Bronchial epithelial cell (primary cell): ENCODE data around the gene IRX4. TPM values are rescaled to one million over a fixed set of nuclear protein-coding genes. Genes with fewer than 3 reads are reported as not detected.

Experiments used
- DNase-seq: peaks from one replicate; pipeline ENCODE4 v3.0.0-alpha.2; 2010; ENCODE audit warnings: low read depth
- FAIRE-seq: peaks from 2 replicates; lab custom pipeline; 2011; peaks lifted over from hg19 to GRCh38; lab: Jason Lieb, UNC
- H3K27me3 ChIP-seq: 2 replicates; pipeline ENCODE4 v1.5.1; 2011; ENCODE audit warnings: low read length; ENCODE audit not compliant: control insufficient read depth, insufficient read depth
- H3K36me3 ChIP-seq: 2 replicates; pipeline ENCODE4 v1.5.1; 2011; ENCODE audit warnings: low read length; ENCODE audit not compliant: control insufficient read depth, insufficient read depth
- H3K4me3 ChIP-seq: 2 replicates; pipeline ENCODE4 v1.5.1; 2011; ENCODE audit warnings: mild to moderate bottlenecking, low read depth, low read length, control low read depth
- total RNA-seq: library from RNA; depleted of rRNA; stranded (reverse); fragments of >200 nt; gene quantifications from 2 replicates; pipeline ENCODE4 v1.2.1, GENCODE V29; 2014
- TF ChIP-seq, protein P1 (sequence below): IDR thresholded peaks from 2 replicates; pipeline ENCODE4 v1.5.1; 2011; ENCODE audit warnings: mild to moderate bottlenecking, moderate library complexity, low read length, control low read depth, inconsistent platforms; ENCODE audit not compliant: insufficient read depth, severe bottlenecking

Gene IRX4
- total RNA-seq, 1 donor from 2014 or later = 1.1 TPM

DNA sequence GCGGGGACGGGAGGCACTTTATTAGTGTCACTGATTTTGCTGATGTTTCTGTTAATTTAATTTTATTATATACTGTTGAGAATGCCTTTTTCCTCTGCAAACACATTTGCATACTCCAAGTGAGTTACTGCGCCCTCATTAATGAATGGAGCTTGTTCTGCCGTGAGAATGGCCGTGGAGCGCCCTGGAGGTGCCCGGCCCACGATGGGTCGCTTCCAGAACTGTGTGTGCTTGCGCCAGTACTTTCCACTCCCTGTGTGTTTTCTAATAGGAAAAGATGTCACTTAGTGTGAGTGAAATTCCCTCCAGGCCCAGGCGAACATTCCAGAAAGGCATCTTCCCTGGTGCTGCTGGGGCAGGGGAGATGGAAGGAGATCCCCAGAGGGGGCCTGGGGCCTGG, 51.5 kb downstream of the IRX4 start:
- TF ChIP-seq, protein P1, sequence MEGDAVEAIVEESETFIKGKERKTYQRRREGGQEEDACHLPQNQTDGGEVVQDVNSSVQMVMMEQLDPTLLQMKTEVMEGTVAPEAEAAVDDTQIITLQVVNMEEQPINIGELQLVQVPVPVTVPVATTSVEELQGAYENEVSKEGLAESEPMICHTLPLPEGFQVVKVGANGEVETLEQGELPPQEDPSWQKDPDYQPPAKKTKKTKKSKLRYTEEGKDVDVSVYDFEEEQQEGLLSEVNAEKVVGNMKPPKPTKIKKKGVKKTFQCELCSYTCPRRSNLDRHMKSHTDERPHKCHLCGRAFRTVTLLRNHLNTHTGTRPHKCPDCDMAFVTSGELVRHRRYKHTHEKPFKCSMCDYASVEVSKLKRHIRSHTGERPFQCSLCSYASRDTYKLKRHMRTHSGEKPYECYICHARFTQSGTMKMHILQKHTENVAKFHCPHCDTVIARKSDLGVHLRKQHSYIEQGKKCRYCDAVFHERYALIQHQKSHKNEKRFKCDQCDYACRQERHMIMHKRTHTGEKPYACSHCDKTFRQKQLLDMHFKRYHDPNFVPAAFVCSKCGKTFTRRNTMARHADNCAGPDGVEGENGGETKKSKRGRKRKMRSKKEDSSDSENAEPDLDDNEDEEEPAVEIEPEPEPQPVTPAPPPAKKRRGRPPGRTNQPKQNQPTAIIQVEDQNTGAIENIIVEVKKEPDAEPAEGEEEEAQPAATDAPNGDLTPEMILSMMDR = no peak
- no peak overlapping the region for H3K4me3 ChIP-seq
- no peak for FAIRE-seq

DNA sequence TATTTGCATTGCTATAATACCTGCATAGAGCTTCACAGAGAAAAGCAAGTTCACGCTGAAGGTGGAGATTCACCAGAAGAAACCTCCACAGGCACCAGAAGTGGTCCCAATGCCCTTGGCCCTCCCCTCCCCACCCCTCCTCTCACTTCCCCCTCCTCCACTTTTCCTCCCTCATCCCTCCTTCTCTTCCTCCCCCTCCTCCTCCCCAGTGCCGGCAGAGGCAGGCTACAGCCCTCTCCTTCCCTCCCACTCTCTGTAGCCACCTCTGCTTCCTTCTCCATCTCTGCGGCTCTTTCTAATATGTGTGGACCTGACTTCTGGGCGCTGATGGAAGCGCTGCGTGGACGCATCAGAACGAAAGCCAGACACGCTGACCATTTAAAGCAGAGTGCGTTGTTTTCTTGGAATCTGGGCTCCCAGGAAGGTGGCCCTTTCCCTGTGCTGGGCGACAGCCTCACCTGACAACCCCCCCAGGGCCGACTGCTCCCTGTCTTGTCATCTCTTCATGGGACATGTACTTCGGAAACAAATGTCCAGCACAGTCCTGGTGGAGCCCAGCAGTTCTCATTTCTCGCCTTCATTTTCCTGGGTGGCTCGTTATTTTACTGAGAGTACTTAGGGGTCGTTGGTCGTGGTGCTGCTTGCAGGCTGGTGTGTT, 52.0 kb downstream of the IRX4 start:
- no peak overlapping the region for H3K4me3 ChIP-seq
- no peak for DNase-seq
- no peaks in the 10 kb centered on the region for H3K36me3 ChIP-seq
- H3K27me3 ChIP-seq = peaks cover 3% of the 10 kb centered on the region
- FAIRE-seq = no peak
- TF ChIP-seq, protein P1 = no peak

More for the DNA sequence above, 51.5 kb downstream of the IRX4 start:
- no peak for DNase-seq
- Histone ChIP-seq H3K36me3 (no peaks in the 10 kb centered on the region), H3K27me3 (peaks cover 3% of the 10 kb centered on the region)

DNA sequence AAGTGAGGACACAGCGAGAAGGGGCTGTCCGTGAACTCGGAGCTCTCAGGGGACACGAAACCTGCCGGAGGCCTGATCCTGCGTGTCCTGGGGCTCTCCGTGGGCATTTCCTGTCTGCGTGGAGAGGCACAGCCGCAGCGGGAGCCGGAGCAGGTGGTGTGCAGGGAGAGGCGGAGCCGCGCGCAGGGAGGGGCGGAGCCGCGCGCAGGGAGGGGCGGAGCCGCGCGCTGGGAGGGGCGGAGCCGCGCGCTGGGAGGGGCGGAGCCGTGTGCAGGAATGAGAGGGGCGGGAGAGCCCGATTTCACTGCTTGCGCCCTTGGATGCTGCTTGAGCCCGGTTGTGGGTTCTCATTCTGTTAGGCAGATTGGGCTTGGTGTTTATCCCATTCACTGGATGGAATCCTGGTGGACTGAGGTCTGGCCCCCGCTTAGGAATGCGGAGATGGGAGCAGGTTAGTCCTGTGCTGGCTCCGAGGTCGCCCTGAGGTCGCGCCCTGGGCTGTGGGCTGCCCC, 54.8 kb downstream of the IRX4 start:
- DNase-seq = no peak
- FAIRE-seq = no peak
- H3K4me3 ChIP-seq = no peak overlapping the region
- peaks cover 2% of the 10 kb centered on the region for H3K27me3 ChIP-seq
- TF ChIP-seq, protein P1 = no peak
- H3K36me3 ChIP-seq = peaks cover 3% of the 10 kb centered on the region

Other genes starting within 250 kb of the IRX4 start
- 61.1 and 63.1 TPM in 2 replicates for gene MRPL36, start 83.1 kb downstream of the IRX4 start, total RNA-seq
- 21.1 and 49.9 TPM in 2 replicates for gene NDUFS6, start 81.5 kb downstream of the IRX4 start, total RNA-seq